Measurements from ENCODE around the gene UBR1. TPM values are rescaled to one million over a fixed set of nuclear protein-coding genes. Genes with fewer than 3 reads are reported as not detected.

UBR1 gene
- polyA plus RNA-seq (2012; ENCODE audit: insufficient read length, low read depth), result 9.8 TPM

GRCh38 chr15:43105778-43106485 lies at the start of gene UBR1:
Gene UBR1, minus strand, starts transcription at chr15:43106038. Its CDS starts 16 bp downstream, at chr15:43106022.
- 0 out of 2 replicates have a peak, but pooled peaks have one; percentile 44 for TF ChIP-seq SIN3A (IDR thresholded peaks at IDR 0.05; ENCODE audit: borderline replicate concordance, insufficient read depth, low read length)
- TF ChIP-seq TAF1 (IDR thresholded peaks at IDR 0.05; ENCODE audit: borderline replicate concordance, insufficient read depth, low read length), result peak; percentile 80; the same call in 1 of the 2 replicates
- no peak for TF ChIP-seq REST (IDR thresholded peaks at IDR 0.05; ENCODE audit: insufficient read depth in 1 of 2, low read depth in 2 of 2, low read length in 2 of 2)
- peak; percentile 92 for TF ChIP-seq POLR2AphosphoS5 (IDR thresholded peaks at IDR 0.05; ENCODE audit: low read depth, low read length)
- peak; percentile 72 for TF ChIP-seq FOXP2 (optimal IDR thresholded peaks at IDR 0.05; ENCODE audit: borderline replicate concordance, extremely low read depth, extremely low read length, insufficient read depth)

GRCh38 chr15:43153269-43153668 lies 47.4 kb upstream of the UBR1 start:
- TF ChIP-seq FOXP2 (optimal IDR thresholded peaks at IDR 0.05; ENCODE audit: borderline replicate concordance, extremely low read depth, extremely low read length, insufficient read depth) (no peak), SIN3A (IDR thresholded peaks at IDR 0.05; ENCODE audit: borderline replicate concordance, insufficient read depth, low read length) (no peak), POLR2AphosphoS5 (IDR thresholded peaks at IDR 0.05; ENCODE audit: low read depth, low read length) (no peak), TAF1 (IDR thresholded peaks at IDR 0.05; ENCODE audit: borderline replicate concordance, insufficient read depth, low read length) (no peak), REST (IDR thresholded peaks at IDR 0.05; ENCODE audit: insufficient read depth in 1 of 2, low read depth in 2 of 2, low read length in 2 of 2) (no peak)

- TF ChIP-seq POLR2AphosphoS5 (IDR thresholded peaks at IDR 0.05; ENCODE audit: low read depth, low read length) (no peak), REST (IDR thresholded peaks at IDR 0.05; ENCODE audit: insufficient read depth in 1 of 2, low read depth in 2 of 2, low read length in 2 of 2) (no peak), FOXP2 (optimal IDR thresholded peaks at IDR 0.05; ENCODE audit: borderline replicate concordance, extremely low read depth, extremely low read length, insufficient read depth) (no peak)
Observed at GRCh38 chr15:43151688-43152087, 45.9 kb upstream of the UBR1 start.

- TF ChIP-seq REST (IDR thresholded peaks at IDR 0.05; ENCODE audit: insufficient read depth in 1 of 2, low read depth in 2 of 2, low read length in 2 of 2), result no peak
- no peak for TF ChIP-seq TAF1 (IDR thresholded peaks at IDR 0.05; ENCODE audit: borderline replicate concordance, insufficient read depth, low read length)
- no peak for TF ChIP-seq POLR2AphosphoS5 (IDR thresholded peaks at IDR 0.05; ENCODE audit: low read depth, low read length)
- TF ChIP-seq SIN3A (IDR thresholded peaks at IDR 0.05; ENCODE audit: borderline replicate concordance, insufficient read depth, low read length), result no peak
- TF ChIP-seq FOXP2 (optimal IDR thresholded peaks at IDR 0.05; ENCODE audit: borderline replicate concordance, extremely low read depth, extremely low read length, insufficient read depth), result no peak
Observed at GRCh38 chr15:43150191-43150929, 44.5 kb upstream of the UBR1 start.

All from PFSK-1 (cell line).